Omental fat pad (tissue), 4 donors: ENCODE data around the gene FOXP2. TPM values are rescaled to one million over a fixed set of nuclear protein-coding genes. Genes with fewer than 3 reads are reported as not detected.
"Not testable (repeated sequence)": the region's sequence is repeated elsewhere in the genome, so short reads cannot be mapped to it uniquely, and the experiment has no call there.

Source experiments
- ATAC-seq: fragments of 150-250 bp; one replicate; pipeline ENCODE4 v1.9.1; 2016; ENCODE audit warnings: mild to moderate bottlenecking, moderate library complexity; ENCODE audit not compliant: low FRiP score
- DNase-seq: peaks from one replicate; pipeline ENCODE4 v3.0.0-alpha.2; 2019; ENCODE audit warnings: low spot score
- total RNA-seq, 4 donors: library from RNA; depleted of rRNA; stranded (reverse); fragments of >200 nt; gene quantifications; one replicate each; pipeline ENCODE4 v1.1.0, GENCODE V29; 2016
- TF ChIP-seq, protein P1 (sequence below), 3 donors: fragments of 450-650 bp; IDR thresholded peaks; one replicate each; pipeline ENCODE4 v1.5.1; 2016 to 2017; ENCODE audit warnings: antibody characterized with exemption in 3 of 3, mild to moderate bottlenecking in 3 of 3, moderate library complexity in 2 of 3

Gene FOXP2
- total RNA-seq, 4 donors from 2014 or later = 5.0 to 16.7 (median 11.3) TPM

DNA sequence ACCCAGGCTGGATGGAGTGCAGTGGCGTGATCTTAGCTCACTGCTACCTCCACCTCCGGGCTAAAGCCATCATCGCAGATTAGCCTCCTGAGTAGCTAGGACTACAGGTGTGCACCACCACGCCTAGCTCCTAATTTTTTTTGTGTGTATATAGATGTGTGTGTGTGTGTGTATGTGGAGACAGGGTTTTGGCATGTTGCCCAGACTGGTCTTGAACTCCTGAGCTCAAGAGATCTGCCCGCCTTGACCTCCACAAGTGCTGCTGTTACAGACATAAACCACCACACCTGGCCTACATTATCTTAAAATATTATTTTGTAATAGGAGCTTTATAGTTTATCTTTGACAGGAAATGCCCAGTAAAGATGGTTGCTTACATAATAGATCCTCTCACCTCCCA is 25.0 kb downstream of the FOXP2 start:
- ATAC-seq = no peak
- TF ChIP-seq, protein P1, sequence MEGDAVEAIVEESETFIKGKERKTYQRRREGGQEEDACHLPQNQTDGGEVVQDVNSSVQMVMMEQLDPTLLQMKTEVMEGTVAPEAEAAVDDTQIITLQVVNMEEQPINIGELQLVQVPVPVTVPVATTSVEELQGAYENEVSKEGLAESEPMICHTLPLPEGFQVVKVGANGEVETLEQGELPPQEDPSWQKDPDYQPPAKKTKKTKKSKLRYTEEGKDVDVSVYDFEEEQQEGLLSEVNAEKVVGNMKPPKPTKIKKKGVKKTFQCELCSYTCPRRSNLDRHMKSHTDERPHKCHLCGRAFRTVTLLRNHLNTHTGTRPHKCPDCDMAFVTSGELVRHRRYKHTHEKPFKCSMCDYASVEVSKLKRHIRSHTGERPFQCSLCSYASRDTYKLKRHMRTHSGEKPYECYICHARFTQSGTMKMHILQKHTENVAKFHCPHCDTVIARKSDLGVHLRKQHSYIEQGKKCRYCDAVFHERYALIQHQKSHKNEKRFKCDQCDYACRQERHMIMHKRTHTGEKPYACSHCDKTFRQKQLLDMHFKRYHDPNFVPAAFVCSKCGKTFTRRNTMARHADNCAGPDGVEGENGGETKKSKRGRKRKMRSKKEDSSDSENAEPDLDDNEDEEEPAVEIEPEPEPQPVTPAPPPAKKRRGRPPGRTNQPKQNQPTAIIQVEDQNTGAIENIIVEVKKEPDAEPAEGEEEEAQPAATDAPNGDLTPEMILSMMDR (IDR thresholded peaks at IDR 0.05) = no peak
- DNase-seq = no peak

DNA sequence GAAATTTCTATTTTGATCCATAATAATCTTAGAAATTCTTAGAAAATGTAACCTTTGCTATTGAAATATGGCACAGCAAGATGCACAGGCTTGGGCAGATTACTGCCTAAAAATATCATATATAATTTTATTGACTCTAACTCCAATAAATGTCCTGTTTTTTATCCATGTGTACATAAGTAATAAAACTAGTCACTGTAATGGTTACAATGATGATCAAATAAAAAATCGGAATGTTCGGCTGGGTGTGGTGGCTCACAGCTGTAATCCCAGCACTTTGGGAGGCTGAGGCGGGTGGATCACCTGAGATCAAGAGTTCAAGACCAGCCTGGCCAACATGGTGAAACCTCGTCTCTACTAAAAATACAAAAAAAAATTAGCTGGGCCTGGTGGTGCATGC is 26.3 kb downstream of the FOXP2 start:
- not testable (repeated sequence) for ATAC-seq, DNase-seq

DNA sequence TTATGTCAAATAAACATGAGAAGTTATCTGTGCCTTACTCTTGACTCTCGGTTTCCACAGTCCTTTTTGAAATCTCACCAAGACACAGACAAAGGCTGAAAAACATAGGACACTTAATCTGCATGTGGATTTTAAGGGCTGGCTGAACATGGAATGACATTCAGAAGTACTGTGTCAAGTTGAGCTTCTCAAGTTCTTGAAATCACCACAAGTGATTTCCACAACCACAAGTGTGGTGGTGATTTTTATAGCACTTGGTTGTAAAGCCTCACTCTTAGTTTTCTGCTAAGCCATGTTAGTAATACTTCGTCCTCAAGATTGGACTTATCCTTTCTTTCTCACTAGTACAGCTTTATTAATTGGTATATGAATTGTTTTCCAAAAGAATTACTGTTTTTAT is 29.6 kb downstream of the FOXP2 start:
- no peak for DNase-seq
- TF ChIP-seq, protein P1 (IDR thresholded peaks at IDR 0.05) = no peak

DNA sequence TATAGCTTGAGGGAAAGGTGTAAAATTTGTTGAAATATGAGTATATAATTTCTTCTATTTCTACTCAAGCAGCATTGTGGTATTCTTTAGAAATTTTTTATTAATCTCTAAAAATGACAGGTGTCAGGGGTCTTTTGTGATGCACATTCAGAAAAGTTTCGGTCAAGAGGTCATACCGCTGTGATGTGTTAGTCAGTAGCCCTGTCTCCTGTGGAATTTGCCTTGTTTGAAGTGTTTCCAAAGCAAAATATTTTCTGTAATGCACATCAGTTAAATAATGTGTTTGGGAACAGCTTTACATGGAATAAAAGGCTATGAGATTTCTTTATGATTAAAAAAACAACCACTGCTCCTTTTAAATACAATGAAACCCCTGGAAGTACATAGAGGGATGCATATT is 35.8 kb downstream of the FOXP2 start:
- TF ChIP-seq, protein P1 (IDR thresholded peaks at IDR 0.05) = no peak
- no peak for ATAC-seq
- DNase-seq = no peak

More for the DNA sequence above, 29.6 kb downstream of the FOXP2 start:
- no peak for ATAC-seq

DNA sequence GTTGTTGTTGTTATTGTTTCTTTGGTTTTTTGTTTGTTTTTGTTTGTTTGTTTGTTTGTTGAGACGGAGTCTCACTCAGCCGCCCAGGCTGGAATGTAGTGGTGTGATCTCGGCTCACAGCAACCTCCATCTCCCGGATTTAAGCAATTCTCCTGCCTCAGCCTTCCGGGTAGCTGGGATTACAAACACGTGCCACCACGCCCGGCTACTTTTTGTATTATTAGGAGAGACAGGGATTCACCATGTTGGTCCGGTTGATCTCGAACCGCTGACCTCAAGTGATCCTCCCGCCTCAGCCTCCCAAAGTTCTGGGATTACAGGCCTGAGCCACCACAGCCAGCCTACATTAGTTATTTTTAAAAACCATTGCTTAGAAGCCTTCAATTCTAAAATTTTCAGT is 45.0 kb downstream of the FOXP2 start:
- no peak for ATAC-seq
- TF ChIP-seq, protein P1 (IDR thresholded peaks at IDR 0.05) = no peak

DNA sequence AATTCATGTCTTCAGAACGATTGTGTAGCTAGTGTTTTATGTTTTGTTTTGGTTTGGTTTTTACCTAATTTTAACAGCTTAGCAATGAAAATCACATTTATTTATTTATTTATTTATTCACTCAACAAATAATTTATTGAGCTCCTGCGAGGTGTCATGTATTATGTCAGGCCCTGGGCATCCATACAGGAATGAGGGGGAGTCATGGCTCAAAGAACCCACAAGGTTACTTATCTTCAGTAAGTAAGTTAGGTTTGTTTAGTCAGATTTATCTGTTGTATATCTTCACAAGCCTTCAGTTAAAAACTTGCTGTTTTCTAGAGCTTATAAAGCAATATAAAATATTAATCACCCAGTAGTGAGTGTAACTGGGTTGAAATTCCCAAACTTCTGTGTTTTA is 45.4 kb downstream of the FOXP2 start:
- DNase-seq = no peak
- TF ChIP-seq, protein P1 (IDR thresholded peaks at IDR 0.05) = no peak
- ATAC-seq = no peak

More for the DNA sequence above, 45.0 kb downstream of the FOXP2 start:
- no peak for DNase-seq

DNA sequence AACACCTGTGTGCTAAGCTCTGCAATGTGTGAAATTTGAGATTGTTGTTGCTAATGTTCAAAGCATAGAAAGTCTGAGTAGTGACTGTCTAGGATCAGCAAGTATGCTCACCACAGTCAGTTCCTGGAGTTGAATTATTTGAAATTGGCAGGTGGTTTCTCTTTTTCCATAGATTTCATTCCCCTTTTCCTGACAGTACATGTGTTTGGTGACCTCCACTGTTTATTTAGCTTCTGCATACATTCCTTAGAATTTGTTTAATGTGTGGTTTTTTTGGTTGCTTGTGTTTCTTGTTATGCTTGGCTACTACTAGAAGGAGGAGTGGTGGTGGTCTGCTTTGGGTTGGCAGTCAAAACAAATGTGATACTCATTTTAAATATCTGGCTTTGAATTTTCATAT is 52.3 kb downstream of the FOXP2 start:
- ATAC-seq (no peak), DNase-seq (no peak)
- TF ChIP-seq, protein P1 (IDR thresholded peaks at IDR 0.05) = no peak

DNA sequence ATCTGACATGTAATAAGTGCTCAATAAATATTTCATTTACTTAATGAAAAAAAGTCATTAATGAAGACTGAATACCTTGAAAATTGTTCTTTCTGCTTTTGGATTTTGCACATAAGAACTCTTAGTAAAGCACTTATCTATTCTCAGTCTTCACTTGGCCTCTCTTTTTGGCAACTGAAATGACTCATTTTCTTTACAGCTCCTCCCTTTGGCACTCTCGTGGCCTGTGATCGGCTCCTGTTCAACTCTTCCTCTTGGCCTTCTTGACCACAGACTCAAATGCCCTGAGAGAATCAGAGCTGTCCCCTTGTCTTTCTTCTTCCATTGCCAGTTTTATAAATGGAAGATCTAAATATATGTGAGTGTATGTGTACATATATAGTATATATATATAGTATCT is 54.2 kb downstream of the FOXP2 start:
- no peak for DNase-seq
- TF ChIP-seq, protein P1 (IDR thresholded peaks at IDR 0.05) = no peak
- ATAC-seq = no peak
